WTC11 (cell line): ENCODE measurements around the gene SLC17A9. TPM values are rescaled to one million over a fixed set of nuclear protein-coding genes. Genes with fewer than 3 reads are reported as not detected.

Experiments
- ATAC-seq: fragments of 200-7000 bp; cut with Tn5 transposase; 2 replicates; pipeline ENCODE4 v1.10.0; 2021; ENCODE audit warnings: mild to moderate bottlenecking, moderate library complexity
- CTCF ChIA-PET: fragments of 300-600 bp; sonication (Branson Sonifier 250); formaldehyde crosslinking; loops from one replicate; lab custom pipeline; 2021; ENCODE audit warnings: antibody characterized with exemption; lab: Charles Lee
- POLR2A ChIA-PET: fragments of 350-600 bp; sonication (Branson Sonifier 250); formaldehyde crosslinking; loops from one replicate; lab custom pipeline; 2021; ENCODE audit warnings: antibody characterized with exemption; lab: Charles Lee
- DNase-seq: peaks from one replicate; pipeline ENCODE4 v3.0.0; 2021; ENCODE audit warnings: low spot score
- H3K27ac Mint-ChIP-seq: 2 replicates; pipeline ENCODE4 v1.8.0; 2021; ENCODE audit warnings: mixed read lengths
- H3K27me3 Mint-ChIP-seq: 2 replicates; pipeline ENCODE4 v1.8.0; 2021; ENCODE audit warnings: low read depth, mild to moderate bottlenecking, moderate library complexity, mixed read lengths
- H3K36me3 Mint-ChIP-seq: 2 replicates; pipeline ENCODE4 v1.8.0; 2021; ENCODE audit warnings: mixed read lengths
- H3K4me1 Mint-ChIP-seq: 2 replicates; pipeline ENCODE4 v1.8.0; 2022; ENCODE audit warnings: mixed read lengths
- H3K4me3 Mint-ChIP-seq: 2 replicates; pipeline ENCODE4 v1.8.0; 2021; ENCODE audit warnings: mild to moderate bottlenecking, moderate library complexity, mixed read lengths
- H3K9me3 Mint-ChIP-seq: 2 replicates; pipeline ENCODE4 v1.8.0; 2021; ENCODE audit warnings: mixed read lengths
- CREB1 ChIP-seq: sonication (generic); formaldehyde crosslinking; IDR thresholded peaks from 2 replicates; pipeline ENCODE4 v1.8.0; 2023; ENCODE audit warnings: mild to moderate bottlenecking, missing genetic modification reagents
- FOXP1 ChIP-seq: sonication (generic); formaldehyde crosslinking; IDR thresholded peaks from 2 replicates; pipeline ENCODE4 v1.8.0; 2022; ENCODE audit warnings: missing genetic modification reagents, mild to moderate bottlenecking, moderate library complexity, borderline replicate concordance
- GABPB1 ChIP-seq: sonication (generic); formaldehyde crosslinking; IDR thresholded peaks from 2 replicates; pipeline ENCODE4 v1.8.1; 2023; ENCODE audit warnings: mild to moderate bottlenecking, missing genetic modification reagents
- NR1H2 ChIP-seq: sonication (generic); formaldehyde crosslinking; IDR thresholded peaks from 2 replicates; pipeline ENCODE4 v1.9.0; 2021; ENCODE audit warnings: mild to moderate bottlenecking, moderate library complexity, missing genetic modification reagents
- ZNF423 ChIP-seq: fragments of 250-450 bp; sonication (Bioruptor Pico); IDR thresholded peaks from 2 replicates; pipeline ENCODE4 v2.1.2; 2022; ENCODE audit warnings: mild to moderate bottlenecking, moderate library complexity
- total RNA-seq: library from RNA; stranded (reverse); gene quantifications from 3 replicates; pipeline ENCODE4 v1.2.3, GENCODE V29; 2021
- TF ChIP-seq, protein P1 (sequence below): sonication (generic); formaldehyde crosslinking; IDR thresholded peaks from 2 replicates; pipeline ENCODE4 v1.8.1; 2023; ENCODE audit warnings: mild to moderate bottlenecking, missing genetic modification reagents
- TF ChIP-seq, protein P2 (sequence below): sonication (generic); formaldehyde crosslinking; IDR thresholded peaks from 2 replicates; pipeline ENCODE4 v1.8.1; 2022; ENCODE audit warnings: low read depth, mild to moderate bottlenecking, moderate library complexity, missing genetic modification reagents, borderline replicate concordance
- TF ChIP-seq, protein P3 (sequence below): sonication (generic); formaldehyde crosslinking; IDR thresholded peaks from 2 replicates; pipeline ENCODE4 v1.8.0; 2023; ENCODE audit warnings: mild to moderate bottlenecking, missing genetic modification reagents
- TF ChIP-seq, protein P4 (sequence below): fragments of 200-600 bp; IDR thresholded peaks from 2 replicates; pipeline ENCODE4 v1.8.0; 2022; ENCODE audit warnings: antibody characterized with exemption
- TF ChIP-seq, protein P5 (sequence below): sonication (generic); formaldehyde crosslinking; IDR thresholded peaks from 2 replicates; pipeline ENCODE4 v1.8.1; 2023; ENCODE audit warnings: mild to moderate bottlenecking, moderate library complexity, missing genetic modification reagents
- TF ChIP-seq, protein P6 (sequence below): sonication (generic); formaldehyde crosslinking; IDR thresholded peaks from 2 replicates; pipeline ENCODE4 v1.8.1; 2023; ENCODE audit warnings: mild to moderate bottlenecking, missing genetic modification reagents, borderline replicate concordance
- TF ChIP-seq, protein P7 (sequence below): sonication (generic); formaldehyde crosslinking; IDR thresholded peaks from 2 replicates; pipeline ENCODE4 v1.8.1; 2022; ENCODE audit warnings: mild to moderate bottlenecking, missing genetic modification reagents, moderate library complexity, borderline replicate concordance

SLC17A9 gene
- total RNA-seq, 1 experiment from 2014 or later, result 41.7 TPM

DNA sequence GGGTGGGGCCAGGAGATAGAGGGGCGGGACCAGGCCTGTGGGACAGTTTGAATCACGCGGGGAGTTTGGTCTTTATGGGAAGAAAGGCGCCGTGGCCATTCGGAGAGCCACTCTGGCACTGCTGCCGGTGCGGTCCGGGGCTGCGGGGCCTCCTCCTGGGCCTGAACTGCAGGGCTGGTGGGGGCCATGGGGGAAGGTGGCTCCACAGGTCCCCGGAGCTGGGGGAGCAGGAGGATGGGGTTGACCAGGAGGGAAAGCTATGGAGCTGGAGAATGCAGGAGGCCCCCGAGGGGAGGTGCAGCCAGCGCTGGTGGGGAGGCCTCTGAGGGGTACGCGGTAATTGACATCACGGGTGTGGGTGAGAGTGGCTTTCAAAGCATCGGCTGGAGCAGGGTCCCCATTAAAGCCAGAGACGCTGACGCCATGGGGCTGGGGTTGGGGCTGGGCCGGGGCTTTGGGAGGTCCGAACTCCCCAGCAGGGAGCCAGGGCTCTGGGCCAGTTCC lies 56.1 kb downstream of the SLC17A9 start:
- ChIA-PET CTCF (interaction anchor here (0.6 to 1.9 kb wide), 27 partner anchors 9 to 190 kb away, joined by 3 to 21 read pairs (median 4); partner anchors contain the start of gene TCFL5), POLR2A (interaction anchor here (0.9 to 1.2 kb wide), 2 partner anchors 18 to 19 kb away, joined by 3 read pairs; no protein-coding TSS in a partner anchor)
- TF ChIP-seq, protein P1, sequence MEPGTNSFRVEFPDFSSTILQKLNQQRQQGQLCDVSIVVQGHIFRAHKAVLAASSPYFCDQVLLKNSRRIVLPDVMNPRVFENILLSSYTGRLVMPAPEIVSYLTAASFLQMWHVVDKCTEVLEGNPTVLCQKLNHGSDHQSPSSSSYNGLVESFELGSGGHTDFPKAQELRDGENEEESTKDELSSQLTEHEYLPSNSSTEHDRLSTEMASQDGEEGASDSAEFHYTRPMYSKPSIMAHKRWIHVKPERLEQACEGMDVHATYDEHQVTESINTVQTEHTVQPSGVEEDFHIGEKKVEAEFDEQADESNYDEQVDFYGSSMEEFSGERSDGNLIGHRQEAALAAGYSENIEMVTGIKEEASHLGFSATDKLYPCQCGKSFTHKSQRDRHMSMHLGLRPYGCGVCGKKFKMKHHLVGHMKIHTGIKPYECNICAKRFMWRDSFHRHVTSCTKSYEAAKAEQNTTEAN, result no peak
- TF ChIP-seq, protein P2, sequence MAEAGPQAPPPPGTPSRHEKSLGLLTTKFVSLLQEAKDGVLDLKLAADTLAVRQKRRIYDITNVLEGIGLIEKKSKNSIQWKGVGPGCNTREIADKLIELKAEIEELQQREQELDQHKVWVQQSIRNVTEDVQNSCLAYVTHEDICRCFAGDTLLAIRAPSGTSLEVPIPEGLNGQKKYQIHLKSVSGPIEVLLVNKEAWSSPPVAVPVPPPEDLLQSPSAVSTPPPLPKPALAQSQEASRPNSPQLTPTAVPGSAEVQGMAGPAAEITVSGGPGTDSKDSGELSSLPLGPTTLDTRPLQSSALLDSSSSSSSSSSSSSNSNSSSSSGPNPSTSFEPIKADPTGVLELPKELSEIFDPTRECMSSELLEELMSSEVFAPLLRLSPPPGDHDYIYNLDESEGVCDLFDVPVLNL (CRISPR knock-in tag), result no peak
- TF ChIP-seq, protein P3, sequence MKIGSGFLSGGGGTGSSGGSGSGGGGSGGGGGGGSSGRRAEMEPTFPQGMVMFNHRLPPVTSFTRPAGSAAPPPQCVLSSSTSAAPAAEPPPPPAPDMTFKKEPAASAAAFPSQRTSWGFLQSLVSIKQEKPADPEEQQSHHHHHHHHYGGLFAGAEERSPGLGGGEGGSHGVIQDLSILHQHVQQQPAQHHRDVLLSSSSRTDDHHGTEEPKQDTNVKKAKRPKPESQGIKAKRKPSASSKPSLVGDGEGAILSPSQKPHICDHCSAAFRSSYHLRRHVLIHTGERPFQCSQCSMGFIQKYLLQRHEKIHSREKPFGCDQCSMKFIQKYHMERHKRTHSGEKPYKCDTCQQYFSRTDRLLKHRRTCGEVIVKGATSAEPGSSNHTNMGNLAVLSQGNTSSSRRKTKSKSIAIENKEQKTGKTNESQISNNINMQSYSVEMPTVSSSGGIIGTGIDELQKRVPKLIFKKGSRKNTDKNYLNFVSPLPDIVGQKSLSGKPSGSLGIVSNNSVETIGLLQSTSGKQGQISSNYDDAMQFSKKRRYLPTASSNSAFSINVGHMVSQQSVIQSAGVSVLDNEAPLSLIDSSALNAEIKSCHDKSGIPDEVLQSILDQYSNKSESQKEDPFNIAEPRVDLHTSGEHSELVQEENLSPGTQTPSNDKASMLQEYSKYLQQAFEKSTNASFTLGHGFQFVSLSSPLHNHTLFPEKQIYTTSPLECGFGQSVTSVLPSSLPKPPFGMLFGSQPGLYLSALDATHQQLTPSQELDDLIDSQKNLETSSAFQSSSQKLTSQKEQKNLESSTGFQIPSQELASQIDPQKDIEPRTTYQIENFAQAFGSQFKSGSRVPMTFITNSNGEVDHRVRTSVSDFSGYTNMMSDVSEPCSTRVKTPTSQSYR (CRISPR knock-in tag), result no peak
- Mint-ChIP-seq H3K27me3 (peaks cover 81% of the 10 kb centered on the region), H3K36me3 (peaks cover 8% of the 10 kb centered on the region), H3K27ac (no peak overlapping the region), H3K4me1 (peaks cover 22% of the 10 kb centered on the region), H3K9me3 (peaks cover 13% of the 10 kb centered on the region), H3K4me3 (peak overlapping the region; percentile 54)
- peak; percentile 1; the same call in 1 of the 2 replicates for ATAC-seq
- DNase-seq, result no peak

DNA sequence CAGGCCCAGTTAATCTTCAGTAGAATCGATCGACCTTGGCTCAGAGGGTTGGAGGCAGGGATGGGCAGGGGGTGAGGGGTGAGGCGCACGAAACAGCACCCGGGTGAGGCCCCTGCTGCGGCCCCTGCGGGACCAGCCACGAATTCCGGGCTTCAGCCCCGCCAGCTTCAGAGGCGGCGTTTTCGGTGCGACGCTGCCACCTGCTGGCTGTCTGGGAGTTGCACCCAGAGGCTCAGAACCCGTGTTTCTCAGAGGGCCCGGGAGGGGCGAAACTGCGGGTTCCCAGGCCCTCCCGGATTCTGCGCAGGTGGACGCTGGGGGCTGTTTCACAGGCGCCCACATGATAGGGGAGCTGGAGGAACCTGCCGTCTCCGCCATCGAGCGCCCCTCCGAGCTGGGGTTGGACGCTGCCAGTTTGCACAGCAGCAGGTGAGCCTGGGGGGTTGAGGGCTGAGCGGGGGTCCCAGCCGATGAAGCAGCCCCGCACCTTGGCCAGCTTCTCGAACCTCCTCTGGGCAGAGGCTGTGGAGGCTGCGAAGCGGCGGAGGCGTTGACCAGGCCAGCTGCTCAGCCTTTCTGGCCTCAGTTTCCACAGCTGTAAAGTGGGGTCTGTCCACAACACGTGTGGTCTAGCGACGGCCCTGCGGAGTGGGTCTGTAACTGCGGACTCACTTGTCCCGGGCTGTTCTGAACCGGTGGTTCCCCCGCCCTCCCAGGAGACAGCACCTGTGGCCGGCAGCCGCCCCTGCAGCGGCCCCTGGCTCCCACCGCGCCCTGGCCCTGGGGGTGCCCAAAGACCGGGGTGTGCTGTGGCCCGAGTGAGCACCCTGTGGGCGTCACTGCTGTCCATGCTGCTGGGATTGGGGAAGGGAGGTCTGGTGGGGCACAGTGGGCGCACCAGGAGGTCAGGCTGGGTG lies 56.8 kb downstream of the SLC17A9 start:
- peaks cover 21% of the 10 kb centered on the region for H3K4me1 Mint-ChIP-seq
- CTCF ChIA-PET, result interaction anchor here (0.6 to 1.9 kb wide), 31 partner anchors 9 to 513 kb away, joined by 3 to 21 read pairs (median 4); partner anchors contain the start of gene TCFL5
- ATAC-seq (peak; percentile 52), DNase-seq (peak; percentile 90)
- H3K9me3 Mint-ChIP-seq, result peaks cover 18% of the 10 kb centered on the region
- peaks cover 81% of the 10 kb centered on the region for H3K27me3 Mint-ChIP-seq
- H3K27ac Mint-ChIP-seq, result no peak overlapping the region
- peaks cover 12% of the 10 kb centered on the region for H3K36me3 Mint-ChIP-seq
- POLR2A ChIA-PET, result interaction anchor here (0.9 to 1.2 kb wide), 2 partner anchors 17 to 18 kb away, joined by 3 read pairs; no protein-coding TSS in a partner anchor
- peak overlapping the region; percentile 54 for H3K4me3 Mint-ChIP-seq
- TF ChIP-seq ZNF423 (CRISPR knock-in tag) (peak; percentile 92), GABPB1 (CRISPR knock-in tag) (peak; percentile 70), CREB1 (CRISPR knock-in tag) (0 out of 2 replicates have a peak, but pooled peaks have one; percentile 14), FOXP1 (no peak), NR1H2 (CRISPR knock-in tag) (no peak)
- TF ChIP-seq, protein P4, sequence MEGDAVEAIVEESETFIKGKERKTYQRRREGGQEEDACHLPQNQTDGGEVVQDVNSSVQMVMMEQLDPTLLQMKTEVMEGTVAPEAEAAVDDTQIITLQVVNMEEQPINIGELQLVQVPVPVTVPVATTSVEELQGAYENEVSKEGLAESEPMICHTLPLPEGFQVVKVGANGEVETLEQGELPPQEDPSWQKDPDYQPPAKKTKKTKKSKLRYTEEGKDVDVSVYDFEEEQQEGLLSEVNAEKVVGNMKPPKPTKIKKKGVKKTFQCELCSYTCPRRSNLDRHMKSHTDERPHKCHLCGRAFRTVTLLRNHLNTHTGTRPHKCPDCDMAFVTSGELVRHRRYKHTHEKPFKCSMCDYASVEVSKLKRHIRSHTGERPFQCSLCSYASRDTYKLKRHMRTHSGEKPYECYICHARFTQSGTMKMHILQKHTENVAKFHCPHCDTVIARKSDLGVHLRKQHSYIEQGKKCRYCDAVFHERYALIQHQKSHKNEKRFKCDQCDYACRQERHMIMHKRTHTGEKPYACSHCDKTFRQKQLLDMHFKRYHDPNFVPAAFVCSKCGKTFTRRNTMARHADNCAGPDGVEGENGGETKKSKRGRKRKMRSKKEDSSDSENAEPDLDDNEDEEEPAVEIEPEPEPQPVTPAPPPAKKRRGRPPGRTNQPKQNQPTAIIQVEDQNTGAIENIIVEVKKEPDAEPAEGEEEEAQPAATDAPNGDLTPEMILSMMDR, result peak; percentile 79
- TF ChIP-seq, protein P5, sequence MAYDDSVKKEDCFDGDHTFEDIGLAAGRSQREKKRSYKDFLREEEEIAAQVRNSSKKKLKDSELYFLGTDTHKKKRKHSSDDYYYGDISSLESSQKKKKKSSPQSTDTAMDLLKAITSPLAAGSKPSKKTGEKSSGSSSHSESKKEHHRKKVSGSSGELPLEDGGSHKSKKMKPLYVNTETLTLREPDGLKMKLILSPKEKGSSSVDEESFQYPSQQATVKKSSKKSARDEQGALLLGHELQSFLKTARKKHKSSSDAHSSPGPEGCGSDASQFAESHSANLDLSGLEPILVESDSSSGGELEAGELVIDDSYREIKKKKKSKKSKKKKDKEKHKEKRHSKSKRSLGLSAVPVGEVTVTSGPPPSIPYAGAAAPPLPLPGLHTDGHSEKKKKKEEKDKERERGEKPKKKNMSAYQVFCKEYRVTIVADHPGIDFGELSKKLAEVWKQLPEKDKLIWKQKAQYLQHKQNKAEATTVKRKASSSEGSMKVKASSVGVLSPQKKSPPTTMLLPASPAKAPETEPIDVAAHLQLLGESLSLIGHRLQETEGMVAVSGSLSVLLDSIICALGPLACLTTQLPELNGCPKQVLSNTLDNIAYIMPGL, result peak; percentile 67; the same call in 1 of the 2 replicates
- TF ChIP-seq, protein P6, sequence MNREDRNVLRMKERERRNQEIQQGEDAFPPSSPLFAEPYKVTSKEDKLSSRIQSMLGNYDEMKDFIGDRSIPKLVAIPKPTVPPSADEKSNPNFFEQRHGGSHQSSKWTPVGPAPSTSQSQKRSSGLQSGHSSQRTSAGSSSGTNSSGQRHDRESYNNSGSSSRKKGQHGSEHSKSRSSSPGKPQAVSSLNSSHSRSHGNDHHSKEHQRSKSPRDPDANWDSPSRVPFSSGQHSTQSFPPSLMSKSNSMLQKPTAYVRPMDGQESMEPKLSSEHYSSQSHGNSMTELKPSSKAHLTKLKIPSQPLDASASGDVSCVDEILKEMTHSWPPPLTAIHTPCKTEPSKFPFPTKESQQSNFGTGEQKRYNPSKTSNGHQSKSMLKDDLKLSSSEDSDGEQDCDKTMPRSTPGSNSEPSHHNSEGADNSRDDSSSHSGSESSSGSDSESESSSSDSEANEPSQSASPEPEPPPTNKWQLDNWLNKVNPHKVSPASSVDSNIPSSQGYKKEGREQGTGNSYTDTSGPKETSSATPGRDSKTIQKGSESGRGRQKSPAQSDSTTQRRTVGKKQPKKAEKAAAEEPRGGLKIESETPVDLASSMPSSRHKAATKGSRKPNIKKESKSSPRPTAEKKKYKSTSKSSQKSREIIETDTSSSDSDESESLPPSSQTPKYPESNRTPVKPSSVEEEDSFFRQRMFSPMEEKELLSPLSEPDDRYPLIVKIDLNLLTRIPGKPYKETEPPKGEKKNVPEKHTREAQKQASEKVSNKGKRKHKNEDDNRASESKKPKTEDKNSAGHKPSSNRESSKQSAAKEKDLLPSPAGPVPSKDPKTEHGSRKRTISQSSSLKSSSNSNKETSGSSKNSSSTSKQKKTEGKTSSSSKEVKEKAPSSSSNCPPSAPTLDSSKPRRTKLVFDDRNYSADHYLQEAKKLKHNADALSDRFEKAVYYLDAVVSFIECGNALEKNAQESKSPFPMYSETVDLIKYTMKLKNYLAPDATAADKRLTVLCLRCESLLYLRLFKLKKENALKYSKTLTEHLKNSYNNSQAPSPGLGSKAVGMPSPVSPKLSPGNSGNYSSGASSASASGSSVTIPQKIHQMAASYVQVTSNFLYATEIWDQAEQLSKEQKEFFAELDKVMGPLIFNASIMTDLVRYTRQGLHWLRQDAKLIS (CRISPR knock-in tag), result no peak
- TF ChIP-seq, protein P7, sequence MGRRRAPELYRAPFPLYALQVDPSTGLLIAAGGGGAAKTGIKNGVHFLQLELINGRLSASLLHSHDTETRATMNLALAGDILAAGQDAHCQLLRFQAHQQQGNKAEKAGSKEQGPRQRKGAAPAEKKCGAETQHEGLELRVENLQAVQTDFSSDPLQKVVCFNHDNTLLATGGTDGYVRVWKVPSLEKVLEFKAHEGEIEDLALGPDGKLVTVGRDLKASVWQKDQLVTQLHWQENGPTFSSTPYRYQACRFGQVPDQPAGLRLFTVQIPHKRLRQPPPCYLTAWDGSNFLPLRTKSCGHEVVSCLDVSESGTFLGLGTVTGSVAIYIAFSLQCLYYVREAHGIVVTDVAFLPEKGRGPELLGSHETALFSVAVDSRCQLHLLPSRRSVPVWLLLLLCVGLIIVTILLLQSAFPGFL (CRISPR knock-in tag), result no peak
